ENCODE measurements around the gene ALKBH5. TPM values are rescaled to one million over a fixed set of nuclear protein-coding genes. Genes with fewer than 3 reads are reported as not detected.

The ALKBH5 gene
- total and polyA plus RNA-seq, 10 of the 15 experiments (the other 5 are each of a cell fraction or from before 2014, with no cell fraction given) = 13.7 to 99.9 (median 52.4) TPM

DNA sequence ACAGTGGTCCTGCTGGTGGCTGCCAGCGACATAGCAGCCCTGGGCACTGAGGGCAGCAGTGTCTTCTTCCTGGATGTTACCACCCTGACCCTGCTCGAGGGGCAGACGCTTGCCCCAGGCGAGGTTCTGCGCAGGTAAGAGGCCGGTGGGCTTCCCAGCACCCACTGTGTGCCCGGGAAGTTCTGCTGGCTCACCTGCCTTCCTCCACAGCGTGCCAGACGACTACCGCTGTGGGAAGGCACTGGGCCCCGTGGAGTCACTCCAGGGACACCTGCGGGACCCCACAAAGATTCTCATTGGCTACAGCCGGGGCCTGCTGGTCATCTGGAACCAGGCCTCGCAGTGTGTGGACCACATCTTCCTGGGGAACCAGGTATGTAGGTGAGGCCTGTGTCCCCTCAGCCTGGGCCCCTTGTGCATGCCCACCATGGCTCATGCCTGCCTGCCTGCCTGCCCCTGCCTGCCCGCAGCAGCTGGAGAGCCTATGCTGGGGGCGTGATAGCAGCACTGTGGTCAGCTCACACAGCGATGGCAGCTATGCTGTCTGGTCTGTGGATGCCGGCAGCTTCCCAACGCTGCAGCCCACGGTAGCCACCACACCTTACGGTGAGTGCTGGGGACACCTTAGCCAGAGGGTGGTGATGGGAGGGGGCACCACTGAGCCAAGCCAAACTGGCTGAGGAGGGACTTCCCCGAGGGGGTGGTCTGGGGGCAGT is 50.3 kb downstream of the ALKBH5 start:
- SMC1A ChIA-PET (ENCODE audit: uncharacterized antibody, unreplicated experiment) = no interaction called here
- CTCF ChIA-PET = no interaction called here
- 47% methylated on average over 22 of the region's 22 CpGs for WGBS (ENCODE audit: insufficient coverage, insufficient replicate concordance, low lambda C conversion rate, missing lambda C conversion rate)
- in situ Hi-C loops (cut with MboI) = no loop called here
- Histone ChIP-seq H3K79me2 (ENCODE audit: control insufficient read depth, insufficient read depth, low read length) (no peaks in the 10 kb centered on the region), H3K4me3 (no peak overlapping the region), H3K27me3 (replicated peaks in 1 of 2; ENCODE audit: control insufficient read depth in 2 of 2, insufficient read depth in 2 of 2, low read length in 1 of 2) (no peaks in the 10 kb centered on the region), H3K4me1 (ENCODE audit: control insufficient read depth, insufficient read depth, low read length) (no peaks in the 10 kb centered on the region), H3K9ac (ENCODE audit: control insufficient read depth, insufficient read depth, low read length) (no peak overlapping the region), H4K20me1 (ENCODE audit: control insufficient read depth, insufficient read depth) (no peaks in the 10 kb centered on the region), H3K27ac (ENCODE audit: control insufficient read depth, insufficient read depth) (no peak overlapping the region), H3K36me3 (ENCODE audit: control insufficient read depth in 2 of 2, insufficient read depth in 2 of 2, low read length in 1 of 2) (no peaks in the 10 kb centered on the region), H3K4me2 (ENCODE audit: control insufficient read depth, insufficient read depth) (no peak overlapping the region), H2AFZ (ENCODE audit: control insufficient read depth, low read depth, low read length) (no peak overlapping the region), H3K9me3 (replicated peaks; ENCODE audit: control insufficient read depth, insufficient read depth, low read length) (no peaks in the 10 kb centered on the region)
- intact Hi-C loops (cut with micrococcal nuclease; ENCODE audit: unreplicated experiment) = no loop called here
- no TSS peak for BruUV-seq (replicated peaks)
- no peak for ATAC-seq
- no peak for DNase-seq (ENCODE audit: low read depth, low spot score)
- no peak for FAIRE-seq
- POLR2A ChIA-PET = no interaction called here
- RAD21 ChIA-PET (ENCODE audit: unreplicated experiment) = interaction anchor here (1.0 kb wide), 1 partner anchor 15 kb away, joined by 3 read pairs; no protein-coding TSS in a partner anchor
- TF ChIP-seq, protein P1, sequence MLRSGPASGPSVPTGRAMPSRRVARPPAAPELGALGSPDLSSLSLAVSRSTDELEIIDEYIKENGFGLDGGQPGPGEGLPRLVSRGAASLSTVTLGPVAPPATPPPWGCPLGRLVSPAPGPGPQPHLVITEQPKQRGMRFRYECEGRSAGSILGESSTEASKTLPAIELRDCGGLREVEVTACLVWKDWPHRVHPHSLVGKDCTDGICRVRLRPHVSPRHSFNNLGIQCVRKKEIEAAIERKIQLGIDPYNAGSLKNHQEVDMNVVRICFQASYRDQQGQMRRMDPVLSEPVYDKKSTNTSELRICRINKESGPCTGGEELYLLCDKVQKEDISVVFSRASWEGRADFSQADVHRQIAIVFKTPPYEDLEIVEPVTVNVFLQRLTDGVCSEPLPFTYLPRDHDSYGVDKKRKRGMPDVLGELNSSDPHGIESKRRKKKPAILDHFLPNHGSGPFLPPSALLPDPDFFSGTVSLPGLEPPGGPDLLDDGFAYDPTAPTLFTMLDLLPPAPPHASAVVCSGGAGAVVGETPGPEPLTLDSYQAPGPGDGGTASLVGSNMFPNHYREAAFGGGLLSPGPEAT (IDR thresholded peaks at IDR 0.05; ENCODE audit: low read depth) = no peak
- TF ChIP-seq NR2C1 (IDR thresholded peaks at IDR 0.05) (no peak), BRCA1 (IDR thresholded peaks at IDR 0.05; ENCODE audit: low read depth, low read length) (no peak), MXI1 (IDR thresholded peaks at IDR 0.05; ENCODE audit: low read depth, low read length) (no peak), CBX5 (IDR thresholded peaks at IDR 0.05; ENCODE audit: low read depth) (no peak), SMAD1 (IDR thresholded peaks at IDR 0.05; ENCODE audit: low read depth, partially characterized antibody) (no peak), ETV6 (conservative IDR thresholded peaks at IDR 0.05 in 1 of 2, IDR thresholded peaks at IDR 0.05 in 1 of 2; ENCODE audit: borderline replicate concordance in 1 of 2, low read depth in 1 of 2) (no peak), TBL1XR1 (IDR thresholded peaks at IDR 0.05; ENCODE audit: low read depth, low read length) (no peak)
- TF ChIP-seq, protein P2, sequence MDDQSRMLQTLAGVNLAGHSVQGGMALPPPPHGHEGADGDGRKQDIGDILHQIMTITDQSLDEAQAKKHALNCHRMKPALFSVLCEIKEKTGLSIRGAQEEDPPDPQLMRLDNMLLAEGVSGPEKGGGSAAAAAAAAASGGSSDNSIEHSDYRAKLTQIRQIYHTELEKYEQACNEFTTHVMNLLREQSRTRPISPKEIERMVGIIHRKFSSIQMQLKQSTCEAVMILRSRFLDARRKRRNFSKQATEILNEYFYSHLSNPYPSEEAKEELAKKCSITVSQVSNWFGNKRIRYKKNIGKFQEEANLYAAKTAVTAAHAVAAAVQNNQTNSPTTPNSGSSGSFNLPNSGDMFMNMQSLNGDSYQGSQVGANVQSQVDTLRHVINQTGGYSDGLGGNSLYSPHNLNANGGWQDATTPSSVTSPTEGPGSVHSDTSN (IDR thresholded peaks at IDR 0.05; ENCODE audit: insufficient replicate concordance, low read depth, low read length) = no peak
- TF ChIP-seq, protein P3, sequence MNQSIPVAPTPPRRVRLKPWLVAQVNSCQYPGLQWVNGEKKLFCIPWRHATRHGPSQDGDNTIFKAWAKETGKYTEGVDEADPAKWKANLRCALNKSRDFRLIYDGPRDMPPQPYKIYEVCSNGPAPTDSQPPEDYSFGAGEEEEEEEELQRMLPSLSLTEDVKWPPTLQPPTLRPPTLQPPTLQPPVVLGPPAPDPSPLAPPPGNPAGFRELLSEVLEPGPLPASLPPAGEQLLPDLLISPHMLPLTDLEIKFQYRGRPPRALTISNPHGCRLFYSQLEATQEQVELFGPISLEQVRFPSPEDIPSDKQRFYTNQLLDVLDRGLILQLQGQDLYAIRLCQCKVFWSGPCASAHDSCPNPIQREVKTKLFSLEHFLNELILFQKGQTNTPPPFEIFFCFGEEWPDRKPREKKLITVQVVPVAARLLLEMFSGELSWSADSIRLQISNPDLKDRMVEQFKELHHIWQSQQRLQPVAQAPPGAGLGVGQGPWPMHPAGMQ (IDR thresholded peaks at IDR 0.05; ENCODE audit: borderline replicate concordance) = no peak
- TF ChIP-seq, protein P4, sequence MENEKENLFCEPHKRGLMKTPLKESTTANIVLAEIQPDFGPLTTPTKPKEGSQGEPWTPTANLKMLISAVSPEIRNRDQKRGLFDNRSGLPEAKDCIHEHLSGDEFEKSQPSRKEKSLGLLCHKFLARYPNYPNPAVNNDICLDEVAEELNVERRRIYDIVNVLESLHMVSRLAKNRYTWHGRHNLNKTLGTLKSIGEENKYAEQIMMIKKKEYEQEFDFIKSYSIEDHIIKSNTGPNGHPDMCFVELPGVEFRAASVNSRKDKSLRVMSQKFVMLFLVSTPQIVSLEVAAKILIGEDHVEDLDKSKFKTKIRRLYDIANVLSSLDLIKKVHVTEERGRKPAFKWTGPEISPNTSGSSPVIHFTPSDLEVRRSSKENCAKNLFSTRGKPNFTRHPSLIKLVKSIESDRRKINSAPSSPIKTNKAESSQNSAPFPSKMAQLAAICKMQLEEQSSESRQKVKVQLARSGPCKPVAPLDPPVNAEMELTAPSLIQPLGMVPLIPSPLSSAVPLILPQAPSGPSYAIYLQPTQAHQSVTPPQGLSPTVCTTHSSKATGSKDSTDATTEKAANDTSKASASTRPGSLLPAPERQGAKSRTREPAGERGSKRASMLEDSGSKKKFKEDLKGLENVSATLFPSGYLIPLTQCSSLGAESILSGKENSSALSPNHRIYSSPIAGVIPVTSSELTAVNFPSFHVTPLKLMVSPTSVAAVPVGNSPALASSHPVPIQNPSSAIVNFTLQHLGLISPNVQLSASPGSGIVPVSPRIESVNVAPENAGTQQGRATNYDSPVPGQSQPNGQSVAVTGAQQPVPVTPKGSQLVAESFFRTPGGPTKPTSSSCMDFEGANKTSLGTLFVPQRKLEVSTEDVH (IDR thresholded peaks at IDR 0.05; ENCODE audit: low read depth, partially characterized antibody) = no peak

Data from GM12878 (cell line).